Caco-2 (cell line): ENCODE results near the gene AUTS2. TPM values are rescaled to one million over a fixed set of nuclear protein-coding genes. Genes with fewer than 3 reads are reported as not detected.

Experiments used
- BruUV-seq: library from RNA; stranded (reverse); fragments of 400-500 nt; replicated peaks from 2 replicates; lab custom pipeline; 2021; lab: Mats Ljungman, UMichigan
- CTCF ChIA-PET: fragments of 300-600 bp; sonication (Branson Sonifier 250); formaldehyde crosslinking; loops from one replicate; lab custom pipeline; 2022; ENCODE audit warnings: antibody characterized with exemption; lab: Charles Lee
- POLR2A ChIA-PET: fragments of 300-600 bp; sonication (Branson Sonifier 250); formaldehyde crosslinking; loops from one replicate; lab custom pipeline; 2022; ENCODE audit warnings: antibody characterized with exemption; lab: Charles Lee
- DNase-seq, 2 experiments: peaks; one replicate each; pipeline versions ENCODE4 v3.0.0 to v3.0.0-alpha.2; 2020 to 2022
- H3K27me3 ChIP-seq: replicated peaks from 2 replicates; pipeline ENCODE4 v1.6.0; 2011; ENCODE audit warnings: low read length; ENCODE audit not compliant: control insufficient read depth, insufficient read depth
- H3K36me3 ChIP-seq: 2 replicates; pipeline ENCODE4 v1.5.1; 2011; ENCODE audit warnings: low read length; ENCODE audit not compliant: control insufficient read depth, insufficient read depth
- H3K4me1 ChIP-seq: fragments of 250-450 bp; sonication (Bioruptor Pico); 2 replicates; pipeline ENCODE4 v1.5.1; 2020; ENCODE audit warnings: mild to moderate bottlenecking
- H3K4me3 ChIP-seq: 2 replicates; pipeline ENCODE4 v1.5.1; 2011; ENCODE audit warnings: low read depth, mild to moderate bottlenecking, control low read depth, low read length
- H3K9me3 ChIP-seq: fragments of 250-450 bp; sonication (Bioruptor Pico); 2 replicates; pipeline ENCODE4 v1.5.1; 2020; ENCODE audit warnings: mild to moderate bottlenecking, moderate library complexity
- H3K27ac Mint-ChIP-seq: one replicate; pipeline ENCODE4 v1.8.0; 2022; ENCODE audit warnings: mixed read lengths; ENCODE audit not compliant: unreplicated experiment
- H3K27me3 Mint-ChIP-seq: one replicate; pipeline ENCODE4 v1.8.0; 2022; ENCODE audit warnings: mixed read lengths; ENCODE audit not compliant: insufficient read depth, unreplicated experiment
- H3K36me3 Mint-ChIP-seq: one replicate; pipeline ENCODE4 v1.8.0; 2022; ENCODE audit warnings: mild to moderate bottlenecking, mixed read lengths; ENCODE audit not compliant: insufficient read depth, unreplicated experiment
- H3K4me1 Mint-ChIP-seq: one replicate; pipeline ENCODE4 v1.8.0; 2022; ENCODE audit warnings: low read depth, mixed read lengths; ENCODE audit not compliant: unreplicated experiment
- H3K4me3 Mint-ChIP-seq: one replicate; pipeline ENCODE4 v1.8.0; 2022; ENCODE audit warnings: mild to moderate bottlenecking, moderate library complexity, mixed read lengths; ENCODE audit not compliant: unreplicated experiment
- H3K9me3 Mint-ChIP-seq: one replicate; pipeline ENCODE4 v1.8.0; 2022; ENCODE audit warnings: mixed read lengths; ENCODE audit not compliant: unreplicated experiment
- CTCF ChIP-seq, 2 experiments: fragments of 200-600 bp in 1 of 2; IDR thresholded peaks; 1 replicate in 1 of 2; 2 replicates in 1 of 2; pipeline versions ENCODE4 v1.5.1 to v1.8.0; 2011 to 2022; ENCODE audit warnings: antibody characterized with exemption in 1 of 2, control low read depth in 1 of 2, inconsistent platforms in 1 of 2, low read depth in 1 of 2, low read length in 1 of 2, mild to moderate bottlenecking in 1 of 2, moderate library complexity in 1 of 2; ENCODE audit not compliant: insufficient read depth in 1 of 2, severe bottlenecking in 1 of 2, unreplicated experiment in 1 of 2
- intact Hi-C: fragments of 100-400 bp; cut with micrococcal nuclease; formaldehyde crosslinking; loops from one replicate; pipeline ENCODE4 v1.10.0; 2022; ENCODE audit not compliant: unreplicated experiment
- total RNA-seq: library from RNA; stranded (reverse); gene quantifications from 2 replicates; pipeline ENCODE4 v1.2.3, GENCODE V29; 2022

The AUTS2 gene
- total RNA-seq, 1 experiment from 2014 or later = 37.1 TPM

DNA sequence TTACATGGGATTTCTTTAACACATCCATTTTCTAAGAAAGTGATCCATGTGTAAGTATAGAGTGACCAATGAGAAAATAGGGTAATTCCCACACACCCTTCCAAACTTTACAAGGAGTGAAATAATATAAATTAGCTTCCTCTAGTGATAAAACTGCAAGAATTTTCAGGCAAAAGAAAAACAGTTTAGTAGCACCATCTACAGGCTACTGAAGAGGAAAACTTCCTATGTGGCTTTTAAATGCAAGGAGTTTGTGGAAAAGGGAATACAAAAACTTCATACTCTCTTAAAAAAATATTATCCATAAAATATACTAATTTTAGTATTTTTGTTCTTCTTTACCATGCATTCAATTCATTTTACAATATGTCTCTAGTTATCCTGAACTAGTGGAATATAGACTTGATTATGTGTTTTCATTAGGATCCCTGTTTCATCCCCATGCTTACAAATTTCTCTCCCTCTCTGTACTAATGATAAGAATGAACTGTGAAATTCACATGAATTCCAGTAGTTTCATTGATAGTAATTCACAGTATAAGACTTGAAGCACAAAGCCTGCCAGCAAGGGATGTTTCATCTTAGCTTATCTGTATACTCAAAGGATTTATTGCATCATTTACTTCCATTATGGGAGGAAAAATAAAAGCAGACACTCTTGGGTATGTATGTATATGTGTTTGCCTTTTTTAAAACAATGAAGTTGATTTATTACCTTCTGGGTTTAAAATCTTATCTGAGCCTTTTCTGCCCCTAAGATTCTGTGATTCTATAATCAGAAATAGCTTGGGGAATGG is 442.9 kb downstream of the AUTS2 start:
- Mint-ChIP-seq H3K27me3 (peaks cover 5% of the 10 kb centered on the region), H3K4me1 (no peaks in the 10 kb centered on the region), H3K36me3 (no peaks in the 10 kb centered on the region), H3K9me3 (no peaks in the 10 kb centered on the region), H3K27ac (no peak overlapping the region), H3K4me3 (no peak overlapping the region)
- ChIA-PET CTCF (interaction anchor here (0.6 to 1.0 kb wide), 2 partner anchors 29 to 100 kb away, joined by 3 to 5 read pairs; no protein-coding TSS in a partner anchor), POLR2A (no interaction called here)
- Histone ChIP-seq H3K9me3 (no peaks in the 10 kb centered on the region), H3K4me1 (no peaks in the 10 kb centered on the region), H3K4me3 (no peak overlapping the region), H3K27me3 (no peaks in the 10 kb centered on the region), H3K36me3 (no peaks in the 10 kb centered on the region)
- TF ChIP-seq CTCF (IDR thresholded peaks at IDR 0.05; ENCODE audit: insufficient read depth in 1 of 2, low read depth in 1 of 2, low read length in 1 of 2, severe bottlenecking in 1 of 2, unreplicated experiment in 1 of 2) = peak in 1 of 2 experiments; percentile 32
- intact Hi-C loops = loop anchor here (1.0 kb wide), 1 partner anchor 109 kb away; no protein-coding TSS in a partner anchor
- DNase-seq = no peak
- no TSS peak for BruUV-seq

DNA sequence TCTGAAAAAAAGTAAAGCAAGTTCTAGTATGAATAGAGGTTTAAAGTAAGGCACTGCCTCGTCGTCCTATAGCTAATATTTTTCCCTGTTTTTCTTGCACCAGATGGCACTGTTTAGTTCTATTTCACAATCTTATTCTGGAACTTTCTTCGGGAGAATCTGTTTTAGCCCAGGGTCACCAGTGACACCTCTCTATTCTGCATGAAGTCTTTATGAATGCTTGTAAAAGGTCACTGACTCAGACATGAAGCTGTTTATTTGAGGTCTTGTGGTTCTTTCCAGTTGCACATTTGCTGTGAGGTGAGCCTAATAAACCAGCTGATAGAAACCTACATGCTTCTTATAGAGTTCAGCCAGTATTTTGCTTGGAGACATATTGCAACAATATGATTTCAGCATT is 444.3 kb downstream of the AUTS2 start:
- Mint-ChIP-seq H3K4me1 (no peaks in the 10 kb centered on the region), H3K36me3 (no peaks in the 10 kb centered on the region), H3K27me3 (peaks cover 3% of the 10 kb centered on the region), H3K4me3 (no peak overlapping the region), H3K27ac (no peak overlapping the region), H3K9me3 (no peaks in the 10 kb centered on the region)
- Histone ChIP-seq H3K9me3 (no peaks in the 10 kb centered on the region), H3K4me1 (no peaks in the 10 kb centered on the region), H3K4me3 (no peak overlapping the region), H3K27me3 (no peaks in the 10 kb centered on the region), H3K36me3 (no peaks in the 10 kb centered on the region)
- TF ChIP-seq CTCF (IDR thresholded peaks at IDR 0.05; ENCODE audit: insufficient read depth in 1 of 2, low read depth in 1 of 2, low read length in 1 of 2, severe bottlenecking in 1 of 2, unreplicated experiment in 1 of 2) = peak; percentile 50 to 52
- peak in 1 of 2 experiments; percentile 6 for DNase-seq
- POLR2A ChIA-PET = no interaction called here
- no TSS peak for BruUV-seq
- intact Hi-C loops = loop anchor here (1.0 kb wide), 1 partner anchor 656 kb away; no protein-coding TSS in a partner anchor
- CTCF ChIA-PET = interaction anchor here (0.7 to 1.4 kb wide), 6 partner anchors 119 to 656 kb away, joined by 3 to 25 read pairs (median 4); no protein-coding TSS in a partner anchor

DNA sequence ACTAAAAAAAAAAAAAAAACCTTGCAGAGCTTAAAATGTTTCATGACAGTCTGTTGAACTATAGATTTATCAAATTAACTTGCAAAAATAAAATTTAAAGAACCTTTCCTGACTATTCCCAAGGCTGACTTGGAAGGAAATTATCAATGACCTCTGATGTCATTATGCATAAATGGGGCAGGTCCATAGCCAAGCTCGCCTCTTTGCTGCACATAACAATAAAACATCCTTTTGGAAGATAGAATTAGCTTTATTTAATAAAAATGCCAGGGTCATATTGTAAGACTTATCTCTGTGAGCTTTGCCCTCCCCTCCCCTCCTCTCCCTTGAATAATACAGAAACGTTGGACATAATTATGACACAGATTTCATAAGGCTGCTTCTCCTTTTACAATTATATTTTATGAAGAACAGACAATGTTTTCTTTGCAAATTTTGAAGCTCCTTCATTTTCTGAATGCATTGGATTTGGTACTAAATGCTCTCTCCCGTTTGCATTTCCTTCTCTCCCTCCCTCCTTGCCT is 444.8 kb downstream of the AUTS2 start:
- Mint-ChIP-seq H3K36me3 (no peaks in the 10 kb centered on the region), H3K4me3 (no peak overlapping the region), H3K9me3 (no peaks in the 10 kb centered on the region), H3K27ac (no peak overlapping the region), H3K4me1 (no peaks in the 10 kb centered on the region), H3K27me3 (no peaks in the 10 kb centered on the region)
- H3K4me3 ChIP-seq = no peak overlapping the region
- ChIA-PET POLR2A (no interaction called here), CTCF (interaction anchor here (0.6 to 1.4 kb wide), 6 partner anchors 118 to 653 kb away, joined by 3 to 25 read pairs (median 3); no protein-coding TSS in a partner anchor)
- H3K36me3 ChIP-seq = no peaks in the 10 kb centered on the region
- H3K27me3 ChIP-seq = no peaks in the 10 kb centered on the region
- H3K4me1 ChIP-seq = no peaks in the 10 kb centered on the region
- TF ChIP-seq CTCF (IDR thresholded peaks at IDR 0.05; ENCODE audit: insufficient read depth in 1 of 2, low read depth in 1 of 2, low read length in 1 of 2, severe bottlenecking in 1 of 2, unreplicated experiment in 1 of 2) = no peak
- intact Hi-C loops = no loop called here
- H3K9me3 ChIP-seq = no peaks in the 10 kb centered on the region
- no TSS peak for BruUV-seq
- no peak for DNase-seq
